HG03342 (cell line): ENCODE results near the gene DSTN.
A peak's percentile ranks its signal among the peaks of the same experiment; 100 is the strongest.

Source experiments
- ATAC-seq: cut with Tn5 transposase; IDR thresholded peaks from one replicate; pipeline ENCODE4 v1.9.1; 2021; ENCODE audit warnings: mild to moderate bottlenecking, moderate library complexity; ENCODE audit not compliant: unreplicated experiment

The DSTN gene

GRCh38 chr20:17545127-17545526, 24.7 kb upstream of the DSTN start:
- ATAC-seq, result no peak

DNA sequence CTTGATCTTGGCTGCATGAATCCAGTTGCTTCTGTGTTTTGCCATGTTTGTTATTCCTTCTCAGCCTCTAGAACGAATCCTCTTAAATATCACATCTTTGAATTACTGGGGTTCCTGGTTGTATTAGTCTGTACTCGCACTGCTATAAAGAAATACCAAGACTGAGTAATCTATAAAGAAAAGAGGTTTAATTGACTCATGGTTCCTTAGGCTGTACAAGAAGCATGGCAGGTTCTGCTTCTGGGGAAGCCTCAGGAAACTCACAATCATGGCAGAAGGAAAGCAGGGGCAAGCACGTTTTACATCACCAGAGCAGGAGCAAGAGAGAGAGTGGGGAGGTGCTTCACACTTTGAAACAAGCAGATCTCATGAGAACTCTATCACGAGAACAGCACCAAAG, 20.7 kb upstream of the DSTN start:
- no peak for ATAC-seq

- ATAC-seq, result no peak
Measured at GRCh38 chr20:17555106-17555505, 14.8 kb upstream of the DSTN start.

DNA sequence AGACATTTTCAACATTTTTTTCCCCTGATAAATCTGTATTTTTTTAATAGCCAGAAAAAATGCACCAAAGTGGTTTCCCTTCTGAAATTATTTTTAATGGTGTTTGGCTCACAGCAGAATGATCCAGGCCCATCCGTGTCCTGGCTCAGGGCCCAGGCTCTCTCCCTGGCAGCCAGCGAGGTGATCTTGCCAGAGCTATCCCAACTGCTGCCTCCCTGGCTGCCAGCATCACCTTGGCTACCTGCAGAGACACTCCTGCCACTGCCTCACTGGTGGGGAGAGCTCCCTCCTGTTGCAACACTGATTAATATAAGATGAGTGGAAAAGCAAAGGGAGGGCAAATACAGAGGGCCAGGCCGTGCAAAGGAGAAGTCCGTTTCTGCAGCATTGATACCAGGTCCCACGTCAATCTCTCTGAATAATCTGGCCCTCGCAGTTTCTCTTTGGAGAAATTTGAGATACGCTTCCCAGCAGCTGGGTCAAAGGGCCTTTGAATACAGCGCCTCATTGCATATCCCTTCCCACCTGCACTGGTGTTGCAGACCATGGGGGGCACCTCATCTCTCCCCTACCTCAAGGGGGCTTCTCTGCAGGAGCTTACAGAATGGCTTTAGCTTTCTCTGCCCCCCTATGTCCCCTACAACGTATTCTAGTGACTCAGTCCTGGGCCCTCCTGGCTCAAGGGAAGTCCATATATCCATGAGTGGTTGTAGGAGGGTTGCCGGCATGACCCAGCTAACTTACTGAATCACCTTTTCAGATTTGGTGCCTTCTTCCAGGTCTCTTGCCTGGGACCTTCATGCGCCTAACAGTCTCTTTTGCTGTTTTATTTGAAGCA, 12.8 kb upstream of the DSTN start:
- ATAC-seq, result no peak

GRCh38 chr20:17557675-17558006, 12.2 kb upstream of the DSTN start:
- no peak for ATAC-seq

DNA sequence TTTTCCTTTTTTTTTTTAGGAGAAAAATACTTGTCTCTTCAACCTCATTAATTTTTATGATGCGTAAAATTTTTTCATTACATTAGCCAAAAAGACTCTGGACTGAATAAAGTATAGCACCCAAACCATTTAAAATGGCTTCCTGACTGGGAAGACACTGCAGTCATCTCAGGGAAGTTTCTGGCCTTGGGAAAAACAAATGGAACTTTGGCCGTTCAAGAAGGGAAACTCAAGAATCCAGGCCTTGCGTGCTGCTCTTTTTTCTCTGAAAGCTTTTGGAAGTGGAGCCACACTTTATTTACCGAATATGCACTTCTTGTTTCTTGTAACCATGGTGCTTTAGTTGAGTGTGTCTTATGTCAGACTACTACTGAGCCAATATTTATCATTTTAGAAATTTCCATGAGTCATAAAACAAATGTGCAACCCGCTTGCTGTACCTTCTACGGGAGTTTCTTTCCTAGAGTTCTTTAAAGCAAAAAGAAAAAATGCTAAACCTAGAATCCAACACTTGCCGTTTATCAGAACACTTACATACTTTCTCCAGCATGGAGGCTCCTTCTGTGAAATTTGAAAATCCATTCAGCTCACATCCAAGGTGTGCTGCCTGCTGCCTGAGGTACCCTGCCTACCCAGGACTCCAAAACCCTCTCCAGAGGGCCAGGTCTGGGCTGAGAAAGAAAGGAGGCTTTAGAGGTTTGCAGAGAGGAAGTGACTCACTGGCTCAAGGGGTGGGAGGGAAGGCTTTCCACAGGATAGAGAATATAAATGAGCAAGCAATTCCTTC, 11.5 kb upstream of the DSTN start:
- ATAC-seq, result no peak

DNA sequence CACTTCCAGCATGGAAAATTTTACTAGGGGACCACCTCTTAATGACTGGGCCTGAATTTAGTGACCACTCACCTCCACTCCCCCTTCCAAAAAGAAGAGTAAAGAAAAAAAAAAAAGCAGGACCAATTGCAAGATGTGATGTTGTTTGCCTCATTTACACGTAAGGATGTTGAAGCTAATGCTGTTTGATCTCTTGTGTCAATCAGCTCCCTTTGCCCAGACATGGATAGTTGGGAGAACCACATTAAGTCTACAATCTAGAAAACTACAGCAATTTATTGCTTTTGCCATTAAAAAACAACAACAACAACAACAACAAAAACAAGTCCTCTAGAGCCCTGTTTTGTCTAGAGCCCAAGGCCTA, 11.0 kb upstream of the DSTN start:
- no peak for ATAC-seq

DNA sequence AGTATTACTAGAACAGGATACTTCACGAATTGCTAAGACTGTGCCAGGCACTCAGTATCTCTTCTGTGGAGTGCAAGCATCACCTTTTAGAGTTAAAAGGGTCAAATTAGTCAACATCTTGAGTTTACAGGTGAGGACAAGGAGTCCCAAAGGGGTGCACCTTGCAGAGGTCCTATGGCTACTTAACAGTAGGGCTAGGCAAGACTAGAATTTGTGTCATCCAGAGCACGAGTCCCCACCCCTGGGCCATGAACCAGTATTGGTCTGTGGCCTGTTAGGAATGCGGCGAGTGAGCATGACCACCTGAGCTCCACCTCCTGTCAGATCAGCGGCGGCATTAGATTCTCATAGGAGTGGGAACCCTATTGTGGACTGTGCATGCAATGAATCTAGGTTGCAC, 10.5 kb upstream of the DSTN start:
- ATAC-seq, result no peak

DNA sequence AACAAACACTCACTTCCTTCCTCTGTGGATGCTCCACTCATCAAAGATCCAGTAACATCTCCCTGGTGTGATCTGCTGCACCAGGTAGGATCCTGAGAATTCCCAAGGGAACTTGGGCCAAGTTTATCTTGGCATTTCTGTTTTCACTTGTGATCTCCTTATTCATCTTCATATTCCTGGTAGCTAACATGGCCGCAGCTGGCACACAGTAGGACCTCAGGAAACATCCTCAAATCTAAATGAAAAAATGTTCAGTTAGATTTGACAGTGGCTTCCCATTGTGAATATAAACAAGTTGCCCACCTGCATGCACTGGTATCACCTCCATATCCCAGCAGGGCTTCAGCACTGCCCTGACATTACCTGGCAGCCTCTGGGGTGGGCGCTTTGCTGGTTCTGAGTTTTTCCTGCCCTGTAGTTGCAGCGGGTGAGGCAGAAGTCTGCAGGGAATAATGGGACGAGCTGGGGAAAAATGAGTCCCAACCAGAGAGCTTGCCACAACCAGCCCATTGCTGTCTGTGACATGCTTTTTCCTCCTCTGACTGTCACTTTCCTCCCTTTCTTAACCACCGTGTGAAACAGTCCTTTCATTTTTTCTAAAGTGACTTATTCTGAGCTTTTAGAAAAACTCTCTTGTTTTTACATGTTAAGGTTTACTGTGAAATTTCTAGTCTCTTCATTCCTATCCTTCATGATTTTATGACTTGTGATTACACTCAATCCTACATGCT, 9.4 kb upstream of the DSTN start:
- no peak for ATAC-seq

DNA sequence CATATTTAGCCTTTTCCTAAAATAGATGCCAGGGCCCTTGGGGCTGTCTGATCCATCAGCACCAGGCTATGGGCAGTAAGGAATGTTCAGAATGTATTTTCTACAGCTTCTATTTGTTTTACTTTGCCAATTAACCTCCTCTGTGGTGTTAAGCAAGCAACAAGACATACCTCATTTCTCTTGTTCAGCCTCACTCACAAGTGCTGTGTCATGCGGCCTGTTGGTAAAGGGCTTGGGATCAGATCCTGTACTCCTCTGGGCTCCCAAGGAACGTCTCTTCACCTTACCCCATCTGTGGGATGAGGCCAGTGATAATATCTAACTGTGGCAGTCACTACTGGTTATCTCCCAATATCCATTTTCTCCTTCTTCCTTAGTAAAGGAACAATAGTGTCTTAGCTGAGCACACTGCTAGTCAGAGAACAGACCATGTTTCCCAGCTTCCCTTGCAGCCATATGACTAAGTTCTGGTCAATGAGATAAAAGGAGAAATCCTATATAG, 7.0 kb upstream of the DSTN start:
- no peak for ATAC-seq

DNA sequence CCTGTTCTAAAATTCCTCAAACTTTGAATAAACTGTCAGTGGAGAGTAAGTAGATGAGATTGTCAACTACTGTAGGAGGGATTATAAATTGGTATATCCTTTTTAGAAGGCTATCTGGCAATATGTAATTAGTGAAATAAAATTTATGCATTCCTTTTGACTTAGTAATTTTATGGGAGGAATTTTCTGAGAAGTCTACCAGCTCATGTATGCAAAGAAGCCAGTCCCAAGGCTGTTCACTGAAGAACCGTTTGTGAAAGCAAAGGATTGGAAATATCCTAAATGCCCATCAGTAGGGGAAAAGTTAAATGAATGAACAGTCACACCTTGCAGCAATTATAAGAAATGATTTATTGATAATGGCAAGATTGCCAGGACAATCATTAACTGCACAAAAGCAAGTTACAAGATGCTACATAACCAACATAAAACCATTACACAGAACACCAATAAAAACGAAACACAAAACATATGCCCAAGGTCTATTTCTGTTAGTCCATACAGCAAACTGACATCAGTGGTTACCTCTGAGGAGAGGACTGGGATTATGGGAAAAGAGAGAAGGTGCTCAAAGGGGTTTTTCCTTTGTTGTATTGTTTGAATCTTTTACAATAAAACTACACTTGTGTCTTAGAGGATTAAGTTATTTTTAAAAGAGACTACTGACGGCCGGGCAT, 4.6 kb upstream of the DSTN start:
- no peak for ATAC-seq

DNA sequence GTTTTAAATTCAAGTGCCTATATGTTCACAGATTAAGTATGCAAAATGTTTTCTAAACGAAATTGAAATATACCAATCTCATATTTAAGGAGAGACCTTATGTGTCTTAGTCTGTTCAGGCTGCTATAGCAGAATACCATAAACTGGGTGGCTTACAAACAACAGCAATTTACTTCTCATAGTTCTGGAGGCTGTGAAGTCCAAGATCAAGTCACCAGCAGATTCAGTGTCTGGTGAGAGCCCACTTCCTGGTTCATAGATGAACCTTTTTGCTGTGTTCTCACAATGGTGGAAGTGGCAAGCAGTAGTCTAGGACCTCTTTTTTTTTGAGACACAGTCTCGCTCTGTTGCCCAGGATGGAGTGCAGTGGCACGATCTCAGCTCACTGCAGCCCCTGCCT, 3.5 kb upstream of the DSTN start:
- ATAC-seq, result no peak

- no peak for ATAC-seq
Measured at GRCh38 chr20:17568045-17568788, 1.7 kb upstream of the DSTN start.

DNA sequence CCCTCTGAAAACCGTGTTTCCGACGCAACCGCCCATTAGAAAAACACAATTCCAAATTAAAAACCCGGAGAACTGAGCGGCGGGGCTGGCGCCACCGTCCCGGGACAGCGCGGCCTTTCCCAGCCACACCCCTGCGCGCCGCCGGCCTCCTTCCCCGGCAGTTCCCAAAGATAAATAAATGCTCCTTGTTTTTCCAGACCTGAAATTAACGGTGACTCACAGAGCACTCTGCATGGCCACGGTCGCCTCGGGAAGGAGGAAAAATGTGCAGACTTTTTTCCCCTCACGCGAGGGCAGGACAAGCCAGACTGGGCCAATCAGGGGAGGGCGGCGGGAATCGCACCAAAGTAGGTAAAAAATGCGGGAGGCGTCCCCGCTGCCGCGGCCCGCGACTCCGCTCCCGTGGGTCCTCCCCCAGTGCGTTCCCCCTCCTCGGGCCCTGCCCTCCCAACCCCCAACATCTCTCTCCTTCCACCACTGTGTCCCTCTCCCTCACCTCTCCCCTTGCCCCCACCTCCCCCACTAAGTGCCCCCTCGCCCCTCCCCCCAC, 828 bp upstream of the DSTN start:
- ATAC-seq, result no peak

DNA sequence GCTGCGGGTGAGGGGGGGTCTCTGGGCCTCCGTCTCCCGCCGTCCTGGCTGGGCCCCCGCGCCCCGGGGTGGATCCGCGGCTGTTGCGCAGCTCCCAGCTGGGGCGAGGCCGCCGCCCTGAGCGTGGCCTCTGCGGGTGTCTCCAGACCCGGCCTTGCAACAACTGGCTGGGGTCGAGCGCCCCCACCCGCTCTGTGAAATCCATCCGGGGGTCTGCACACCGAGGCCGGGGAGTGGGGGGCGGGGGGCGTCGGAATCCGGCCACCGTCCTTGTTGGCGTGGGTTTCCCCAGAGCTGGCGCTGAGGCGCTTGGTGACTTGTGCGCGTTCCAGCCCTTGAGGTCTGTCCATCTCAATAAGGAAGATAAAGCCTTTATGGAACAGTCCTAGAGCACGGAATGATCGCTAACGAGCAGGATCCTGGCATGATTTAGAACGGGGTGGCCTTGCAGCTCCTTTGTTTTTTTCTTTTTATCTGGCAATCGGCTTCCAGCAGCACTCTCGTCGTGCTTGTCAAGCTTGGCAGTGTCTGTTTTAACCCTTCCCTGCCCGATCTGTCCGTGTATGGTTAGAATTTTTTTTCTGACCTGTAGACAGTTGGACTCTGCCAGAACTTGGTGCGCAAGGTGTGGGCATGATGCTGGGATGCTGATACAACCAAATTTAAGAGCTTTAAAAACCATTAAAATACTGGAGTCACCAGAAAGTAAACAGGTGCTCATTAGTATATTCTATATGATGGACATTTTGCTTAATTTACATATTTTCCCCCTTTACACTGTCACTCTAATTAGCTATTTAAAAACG, 675 bp downstream of the DSTN start:
- peak; percentile 37 for ATAC-seq

DNA sequence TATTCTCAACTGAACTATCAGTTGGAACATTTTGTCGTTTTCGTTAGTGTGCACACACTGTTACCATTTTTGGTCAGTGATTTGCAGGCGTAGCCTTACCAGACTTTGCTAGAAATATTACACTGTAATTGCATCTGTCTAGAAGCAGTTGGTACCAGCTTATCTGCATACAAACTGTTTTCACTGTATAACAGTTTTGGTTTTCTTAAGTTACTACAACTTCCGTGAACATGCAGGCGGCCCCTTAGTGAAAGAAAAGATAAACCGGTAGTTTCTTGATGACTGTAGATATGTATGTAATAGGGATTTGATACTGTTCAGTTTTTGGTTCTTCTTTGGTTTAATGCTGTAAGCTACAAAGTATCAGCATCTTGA, 1.3 kb downstream of the DSTN start:
- ATAC-seq, result no peak

- no peak for ATAC-seq
Measured at GRCh38 chr20:17572034-17572638, 2.3 kb downstream of the DSTN start.

DNA sequence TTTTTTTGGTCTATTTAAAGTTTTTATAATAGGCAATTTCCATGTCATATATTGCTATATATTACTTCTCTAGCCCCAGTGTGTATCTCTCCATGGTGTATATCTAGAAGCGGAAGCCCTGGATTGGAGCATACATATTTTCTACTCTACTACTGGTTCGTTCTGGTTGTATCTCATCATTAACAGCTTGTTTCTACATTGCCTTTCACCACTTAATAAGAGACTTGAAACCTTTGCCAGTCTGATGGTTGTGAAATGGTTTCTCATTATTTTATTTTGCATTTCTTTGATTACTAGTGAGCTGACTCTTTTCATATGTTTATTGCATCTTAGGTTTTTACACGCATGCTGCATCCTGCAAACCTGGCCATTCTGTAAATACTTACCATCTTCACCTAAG, 3.6 kb downstream of the DSTN start:
- ATAC-seq, result no peak

DNA sequence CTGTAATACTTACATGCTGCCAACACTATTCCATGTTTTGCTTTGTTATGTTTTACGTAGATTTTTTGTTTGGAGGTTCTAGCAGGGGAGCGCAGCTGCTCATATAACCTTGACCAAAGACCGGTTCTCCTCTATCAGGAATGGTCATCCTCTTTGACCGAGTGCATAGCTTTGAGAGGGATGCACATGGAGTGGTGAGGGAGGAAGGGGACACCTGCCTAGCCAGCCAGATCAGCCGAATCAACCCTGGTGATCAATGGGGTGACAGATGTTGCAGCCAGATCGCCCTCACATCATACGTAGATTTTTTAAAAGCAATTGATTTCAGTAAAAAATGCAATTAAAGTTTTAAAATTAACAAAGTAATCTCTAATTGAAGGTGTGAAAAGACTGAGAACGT, 6.3 kb downstream of the DSTN start:
- no peak for ATAC-seq
